HG03469 (cell line): ENCODE measurements around the gene SYTL1.
"Not testable (repeated sequence)": the region's sequence is repeated elsewhere in the genome, so short reads cannot be mapped to it uniquely, and the experiment has no call there.

ENCODE experiments used
- ATAC-seq: cut with Tn5 transposase; IDR thresholded peaks from one replicate; pipeline ENCODE4 v1.9.1; 2021; ENCODE audit warnings: mild to moderate bottlenecking, moderate library complexity, moderate number of reproducible peaks; ENCODE audit not compliant: unreplicated experiment

SYTL1 gene

GRCh38 chr1:27381969-27382762, 40.3 kb downstream of the SYTL1 start:
- no peak for ATAC-seq

GRCh38 chr1:27383039-27383605, 41.3 kb downstream of the SYTL1 start, which contains the start of gene CD164L2:
TSS of gene CD164L2 (minus strand) at chr1:27383333. CDS start at chr1:27383239, 94 bp downstream.
- no peak for ATAC-seq

- no peak for ATAC-seq
These were observed 41.8 kb downstream of the SYTL1 start for GRCh38 chr1:27383661-27384060.

DNA sequence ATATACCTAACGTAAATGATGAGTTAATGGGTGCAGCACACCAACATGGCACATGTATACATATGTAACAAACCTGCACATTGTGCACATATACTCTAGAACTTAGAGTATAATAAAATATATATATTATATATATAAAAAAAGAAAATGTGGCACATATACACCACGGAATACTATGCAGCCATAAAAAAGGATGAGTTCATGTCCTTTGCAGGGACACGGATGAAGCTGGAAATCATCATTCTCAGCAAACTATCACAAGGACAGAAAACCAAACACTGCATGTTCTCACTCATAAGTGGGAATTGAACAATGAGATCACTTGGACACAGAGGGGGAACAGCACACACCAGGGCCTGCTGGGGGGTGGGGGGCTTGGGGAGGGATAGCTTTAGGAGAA, 43.0 kb downstream of the SYTL1 start:
- ATAC-seq, result not testable (repeated sequence)

- no peak for ATAC-seq
These were observed 46.6 kb downstream of the SYTL1 start for GRCh38 chr1:27388337-27389005.

GRCh38 chr1:27391511-27392095, 49.8 kb downstream of the SYTL1 start:
- no peak for ATAC-seq

- peak; percentile 59 for ATAC-seq
These were observed 50.4 kb downstream of the SYTL1 start, which contains the start of gene GPR3 for GRCh38 chr1:27392096-27392777. TSS of gene GPR3 (plus strand) at chr1:27392622. CDS start at chr1:27393799, 1,177 bp downstream.

DNA sequence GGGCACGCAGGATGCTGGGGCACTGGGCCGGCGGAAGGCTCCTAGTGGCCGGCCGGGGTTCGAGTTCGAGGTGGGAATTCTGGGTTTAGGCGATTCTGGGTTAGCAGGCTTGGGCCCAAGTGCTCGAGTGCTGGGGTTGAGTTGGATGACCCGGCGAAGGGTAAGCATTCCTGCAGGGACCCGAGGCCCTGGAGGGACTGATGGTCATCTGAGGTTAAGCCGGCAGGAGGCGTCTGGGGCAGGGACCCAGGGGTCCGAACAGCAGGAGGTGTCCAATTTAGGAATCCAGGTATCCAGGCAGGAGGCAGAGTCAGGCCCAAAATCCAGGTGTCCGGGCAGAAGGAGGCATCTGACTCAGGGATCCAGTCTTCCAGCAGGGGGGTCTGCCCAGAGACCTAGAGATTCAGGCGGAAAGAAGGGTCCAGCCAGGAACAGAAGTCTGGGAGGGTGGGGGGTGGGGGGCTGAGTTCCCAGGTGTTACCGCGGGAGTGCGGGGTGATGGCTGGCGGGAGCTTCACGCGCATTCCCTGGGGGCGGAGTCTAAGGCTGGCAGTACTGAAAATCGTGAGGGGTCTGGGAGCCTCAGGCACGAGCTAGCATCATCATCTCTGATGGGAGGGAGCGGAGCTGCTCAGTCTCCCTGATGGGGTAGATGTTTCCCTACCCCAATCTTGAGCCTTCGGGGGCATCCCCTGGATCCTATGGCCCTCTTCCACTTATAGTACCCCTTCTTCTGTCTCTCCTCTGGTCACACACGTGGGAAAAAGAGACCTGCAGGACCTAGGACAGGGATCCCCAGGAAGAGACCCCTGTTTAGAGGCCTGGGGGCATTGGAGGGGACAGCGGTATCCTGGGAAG, 51.2 kb downstream of the SYTL1 start:
- no peak for ATAC-seq

DNA sequence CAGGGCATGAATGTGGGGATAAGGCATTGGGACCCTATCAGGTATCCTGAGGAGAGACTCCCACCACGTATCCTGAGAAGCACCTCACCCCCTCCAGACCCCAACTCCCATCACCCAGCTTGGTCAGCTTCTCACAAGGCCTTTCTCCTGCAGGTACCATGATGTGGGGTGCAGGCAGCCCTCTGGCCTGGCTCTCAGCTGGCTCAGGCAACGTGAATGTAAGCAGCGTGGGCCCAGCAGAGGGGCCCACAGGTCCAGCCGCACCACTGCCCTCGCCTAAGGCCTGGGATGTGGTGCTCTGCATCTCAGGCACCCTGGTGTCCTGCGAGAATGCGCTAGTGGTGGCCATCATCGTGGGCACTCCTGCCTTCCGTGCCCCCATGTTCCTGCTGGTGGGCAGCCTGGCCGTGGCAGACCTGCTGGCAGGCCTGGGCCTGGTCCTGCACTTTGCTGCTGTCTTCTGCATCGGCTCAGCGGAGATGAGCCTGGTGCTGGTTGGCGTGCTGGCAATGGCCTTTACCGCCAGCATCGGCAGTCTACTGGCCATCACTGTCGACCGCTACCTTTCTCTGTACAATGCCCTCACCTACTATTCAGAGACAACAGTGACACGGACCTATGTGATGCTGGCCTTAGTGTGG, 51.9 kb downstream of the SYTL1 start:
- no peak for ATAC-seq

DNA sequence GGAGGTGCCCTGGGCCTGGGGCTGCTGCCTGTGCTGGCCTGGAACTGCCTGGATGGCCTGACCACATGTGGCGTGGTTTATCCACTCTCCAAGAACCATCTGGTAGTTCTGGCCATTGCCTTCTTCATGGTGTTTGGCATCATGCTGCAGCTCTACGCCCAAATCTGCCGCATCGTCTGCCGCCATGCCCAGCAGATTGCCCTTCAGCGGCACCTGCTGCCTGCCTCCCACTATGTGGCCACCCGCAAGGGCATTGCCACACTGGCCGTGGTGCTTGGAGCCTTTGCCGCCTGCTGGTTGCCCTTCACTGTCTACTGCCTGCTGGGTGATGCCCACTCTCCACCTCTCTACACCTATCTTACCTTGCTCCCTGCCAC, 52.4 kb downstream of the SYTL1 start:
- ATAC-seq, result no peak

DNA sequence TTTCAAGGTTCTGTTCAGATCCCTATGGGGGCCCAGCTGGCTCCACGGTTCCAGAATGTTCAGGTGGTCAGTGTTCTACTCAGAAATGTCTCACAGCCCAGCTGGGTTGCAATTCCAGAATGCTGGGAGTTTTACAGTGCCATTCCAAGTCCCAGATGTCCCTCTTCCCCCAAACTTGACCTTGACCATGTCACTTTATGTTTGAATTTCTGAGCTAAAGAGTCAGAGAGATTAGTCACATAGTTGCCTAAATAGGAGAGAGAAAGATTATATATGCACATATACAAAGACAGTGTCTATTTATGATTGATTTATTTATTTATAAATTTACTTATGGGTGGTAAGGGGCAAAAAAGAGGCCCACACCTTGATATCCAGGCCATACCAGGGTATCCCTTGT, 53.1 kb downstream of the SYTL1 start:
- ATAC-seq, result no peak

- no peak for ATAC-seq
These were observed 53.8 kb downstream of the SYTL1 start for GRCh38 chr1:27395441-27396195.

DNA sequence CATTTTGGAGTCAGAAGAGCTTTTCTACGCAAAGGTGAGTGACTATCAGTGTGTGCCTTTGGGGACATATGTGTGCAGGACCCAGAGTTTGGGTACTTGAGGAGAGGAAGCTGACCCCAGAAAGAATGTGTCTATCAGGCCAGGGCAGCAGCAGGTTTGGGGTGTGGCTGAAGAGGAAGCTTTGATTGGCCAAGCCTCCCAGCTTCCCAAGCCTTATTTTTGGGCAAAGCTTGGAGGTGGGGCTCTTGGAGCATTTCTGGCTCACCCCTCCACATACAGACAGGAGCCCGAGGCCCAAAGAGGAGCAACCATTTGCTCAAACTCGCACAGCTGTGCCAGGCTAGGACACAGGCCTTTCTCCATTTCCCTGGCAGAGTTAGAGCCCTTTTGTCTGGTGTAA, 55.3 kb downstream of the SYTL1 start:
- no peak for ATAC-seq

DNA sequence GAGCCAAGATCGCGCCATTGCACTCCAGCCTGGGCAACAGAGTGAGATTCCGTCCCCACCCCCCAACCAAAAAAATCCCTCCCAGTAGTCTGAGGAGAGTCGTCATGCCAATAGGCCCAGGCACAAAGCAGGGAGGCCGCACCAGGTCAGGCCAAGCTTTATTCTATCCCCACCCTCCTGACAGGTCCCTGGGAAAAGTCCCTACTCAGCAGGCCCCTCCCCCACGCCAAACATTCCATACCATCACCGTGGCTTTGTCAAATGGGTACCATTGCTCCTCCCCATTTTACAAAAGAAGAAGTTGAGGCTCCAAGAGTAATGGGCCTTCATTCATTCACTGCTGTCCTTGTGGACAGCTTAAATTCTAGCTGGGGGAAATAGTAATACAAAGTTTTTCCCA, 55.9 kb downstream of the SYTL1 start:
- ATAC-seq, result no peak

GRCh38 chr1:27398405-27399149, 56.8 kb downstream of the SYTL1 start:
- no peak for ATAC-seq

DNA sequence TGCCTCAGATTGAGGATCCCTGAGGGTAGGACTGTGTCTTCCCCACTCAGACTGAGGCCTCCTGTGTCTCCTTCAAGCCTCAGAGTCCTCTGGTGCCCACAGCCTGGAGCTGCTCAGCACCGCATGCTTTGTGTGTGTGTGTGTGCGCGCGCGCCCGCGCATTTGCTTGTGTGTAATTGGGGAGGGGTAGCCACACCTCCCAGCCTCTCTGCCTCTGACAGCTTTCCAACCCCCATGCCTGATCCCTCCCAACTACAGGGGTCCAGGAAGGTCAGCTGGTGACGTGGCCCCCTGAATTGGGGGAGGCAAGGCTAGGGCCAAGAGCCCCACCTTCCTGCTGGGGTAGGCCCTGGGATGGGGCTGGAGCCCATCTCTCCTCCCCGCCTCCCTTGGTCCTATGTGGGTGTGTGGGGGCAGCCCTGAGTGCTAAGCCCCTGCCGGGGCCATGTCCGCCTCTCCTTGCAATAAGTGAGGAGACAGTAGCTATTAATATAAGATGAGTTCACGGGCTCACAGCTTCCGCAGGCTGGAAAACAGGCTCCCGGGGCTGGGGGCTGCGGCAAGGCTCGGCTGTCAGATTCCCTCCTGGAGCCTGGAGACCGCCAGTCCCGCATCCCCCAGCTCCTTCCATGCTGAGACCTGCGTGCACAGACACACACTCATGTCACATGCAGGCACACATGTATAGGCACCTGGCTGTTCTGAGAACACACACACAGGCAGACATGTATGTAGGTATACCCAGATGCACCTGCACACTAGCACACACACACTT, 57.6 kb downstream of the SYTL1 start:
- ATAC-seq, result no peak
